ENCODE results near the gene NHERF1.

DNA sequence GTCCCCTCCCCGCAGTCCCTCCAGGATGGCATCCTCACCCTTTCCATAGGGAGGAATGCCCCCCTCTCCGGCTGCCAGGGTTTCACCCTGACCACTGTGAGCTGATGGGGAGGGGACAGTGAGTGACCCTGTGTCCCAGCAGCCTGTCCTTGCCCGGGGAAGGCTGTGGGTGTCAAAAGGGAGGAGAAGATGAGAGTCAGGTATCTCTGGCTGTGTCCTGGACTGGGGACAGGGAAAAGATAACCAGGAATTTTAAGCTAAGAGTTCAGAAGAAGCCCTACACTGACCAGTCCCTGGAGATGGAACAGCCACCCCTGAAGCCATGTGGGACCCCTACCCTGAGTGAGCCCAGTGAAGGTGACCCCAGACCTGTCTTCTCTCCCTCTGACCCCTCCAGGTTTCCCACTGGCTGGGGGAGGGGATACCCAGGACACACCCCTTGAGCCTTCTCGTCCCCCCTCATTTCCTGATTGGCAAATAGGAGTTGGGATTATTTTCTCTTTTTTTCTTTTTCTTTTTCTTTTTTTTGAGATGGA is 16.4 kb downstream of the NHERF1 start:
- no peak for TF ChIP-seq RAD21 (IDR thresholded peaks at IDR 0.05 in 1 of 2, conservative IDR thresholded peaks at IDR 0.05 in 1 of 2; ENCODE audit: low read depth in 2 of 2, low read length in 2 of 2)
- no peak for TF ChIP-seq RFX5 (IDR thresholded peaks at IDR 0.05; ENCODE audit: borderline replicate concordance, low read depth, low read length)
- TF ChIP-seq CREB1 (IDR thresholded peaks at IDR 0.05): no peak
- TF ChIP-seq, protein P1, sequence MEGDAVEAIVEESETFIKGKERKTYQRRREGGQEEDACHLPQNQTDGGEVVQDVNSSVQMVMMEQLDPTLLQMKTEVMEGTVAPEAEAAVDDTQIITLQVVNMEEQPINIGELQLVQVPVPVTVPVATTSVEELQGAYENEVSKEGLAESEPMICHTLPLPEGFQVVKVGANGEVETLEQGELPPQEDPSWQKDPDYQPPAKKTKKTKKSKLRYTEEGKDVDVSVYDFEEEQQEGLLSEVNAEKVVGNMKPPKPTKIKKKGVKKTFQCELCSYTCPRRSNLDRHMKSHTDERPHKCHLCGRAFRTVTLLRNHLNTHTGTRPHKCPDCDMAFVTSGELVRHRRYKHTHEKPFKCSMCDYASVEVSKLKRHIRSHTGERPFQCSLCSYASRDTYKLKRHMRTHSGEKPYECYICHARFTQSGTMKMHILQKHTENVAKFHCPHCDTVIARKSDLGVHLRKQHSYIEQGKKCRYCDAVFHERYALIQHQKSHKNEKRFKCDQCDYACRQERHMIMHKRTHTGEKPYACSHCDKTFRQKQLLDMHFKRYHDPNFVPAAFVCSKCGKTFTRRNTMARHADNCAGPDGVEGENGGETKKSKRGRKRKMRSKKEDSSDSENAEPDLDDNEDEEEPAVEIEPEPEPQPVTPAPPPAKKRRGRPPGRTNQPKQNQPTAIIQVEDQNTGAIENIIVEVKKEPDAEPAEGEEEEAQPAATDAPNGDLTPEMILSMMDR (IDR thresholded peaks at IDR 0.05; ENCODE audit: control extremely low read depth in 1 of 3, insufficient read depth in 1 of 3, low read depth in 1 of 3, low read length in 3 of 3): no peak
- TF ChIP-seq JUND (IDR thresholded peaks at IDR 0.05; ENCODE audit: low read length): no peak
- TF ChIP-seq SRF (IDR thresholded peaks at IDR 0.05; ENCODE audit: low read depth, low read length): no peak
- TF ChIP-seq POLR2A (IDR thresholded peaks at IDR 0.05; ENCODE audit: control extremely low read depth in 1 of 2, low read depth in 2 of 2, low read length in 2 of 2): no peak
- TF ChIP-seq POLR2AphosphoS5 (IDR thresholded peaks at IDR 0.05; ENCODE audit: low read depth, low read length): no peak
- no peak for TF ChIP-seq EP300 (IDR thresholded peaks at IDR 0.05; ENCODE audit: borderline replicate concordance in 1 of 2, low read depth in 2 of 2, low read length in 2 of 2)
- TF ChIP-seq MAFK (IDR thresholded peaks at IDR 0.05; ENCODE audit: low read depth, low read length): no peak
- TF ChIP-seq SP2 (IDR thresholded peaks at IDR 0.05; ENCODE audit: low read length): no peak
- no peak for TF ChIP-seq HDAC2 (IDR thresholded peaks at IDR 0.05; ENCODE audit: borderline replicate concordance in 1 of 2, low read depth in 2 of 2, low read length in 2 of 2)
- no peak for TF ChIP-seq GABPA (IDR thresholded peaks at IDR 0.05; ENCODE audit: borderline replicate concordance, insufficient read depth, low read length)

All from H1 (cell line).